ENCODE measurements around the gene SRP54. TPM values are rescaled to one million over a fixed set of nuclear protein-coding genes. Genes with fewer than 3 reads are reported as not detected.
"Not testable (repeated sequence)": the region's sequence is repeated elsewhere in the genome, so short reads cannot be mapped to it uniquely, and the experiment has no call there.

Gene SRP54
- total RNA-seq, 1 donor from 2014 or later, result 37.6 TPM

- H3K9me3 ChIP-seq, result no peaks in the 10 kb centered on the region
- peaks cover 0 to 9% of the 10 kb centered on the region in 2 donors for H3K36me3 ChIP-seq
- TF ChIP-seq CTCF (IDR thresholded peaks at IDR 0.05) (no peak), POLR2AphosphoS5 (IDR thresholded peaks at IDR 0.05; ENCODE audit: insufficient read depth in 1 of 2, low read depth in 1 of 2) (no peak), POLR2A (IDR thresholded peaks at IDR 0.05) (no peak)
- H3K27ac ChIP-seq, result no peak overlapping the region
- H3K4me1 ChIP-seq, result peaks cover 36% of the 10 kb centered on the region
- H3K27me3 ChIP-seq, result no peaks in the 10 kb centered on the region
- no peak overlapping the region for H3K4me3 ChIP-seq
- no peak for DNase-seq (ENCODE audit: extremely low spot score in 2 of 2)
- intact Hi-C loops (cut with DNase I), result no loop called here
These were observed 69.0 kb downstream of the SRP54 start for GRCh38 chr14:35051796-35052195.

DNA sequence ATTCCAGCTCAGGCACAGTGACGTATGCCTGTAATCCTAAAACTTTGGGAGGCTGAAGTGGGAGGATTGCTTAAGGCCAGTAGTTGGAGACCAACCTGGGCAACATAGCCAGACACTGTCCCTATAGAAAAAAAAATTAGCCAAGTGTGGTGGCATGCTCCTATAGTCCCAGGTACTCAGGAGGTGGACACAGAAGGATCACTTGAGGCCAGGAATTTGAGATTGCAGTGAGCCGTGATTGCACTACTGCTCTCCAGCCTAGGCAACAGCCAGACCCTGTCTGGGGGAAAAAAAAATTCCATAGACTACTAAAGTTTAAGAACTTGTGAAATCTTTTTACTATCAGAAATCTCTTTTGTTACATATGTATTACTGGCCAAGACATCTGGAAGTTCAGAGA lies 69.8 kb downstream of the SRP54 start:
- Histone ChIP-seq H3K36me3 (peaks cover 0 to 9% of the 10 kb centered on the region in 2 donors), H3K9me3 (no peaks in the 10 kb centered on the region), H3K27ac (no peak overlapping the region), H3K4me3 (no peak overlapping the region), H3K27me3 (no peaks in the 10 kb centered on the region), H3K4me1 (peaks cover 27% of the 10 kb centered on the region)
- intact Hi-C loops (cut with DNase I), result no loop called here
- no peak for TF ChIP-seq POLR2A (IDR thresholded peaks at IDR 0.05)
- no peak for TF ChIP-seq CTCF (IDR thresholded peaks at IDR 0.05)
- no peak for TF ChIP-seq POLR2AphosphoS5 (IDR thresholded peaks at IDR 0.05; ENCODE audit: insufficient read depth in 1 of 2, low read depth in 1 of 2)
- DNase-seq (ENCODE audit: extremely low spot score in 2 of 2), result no peak

DNA sequence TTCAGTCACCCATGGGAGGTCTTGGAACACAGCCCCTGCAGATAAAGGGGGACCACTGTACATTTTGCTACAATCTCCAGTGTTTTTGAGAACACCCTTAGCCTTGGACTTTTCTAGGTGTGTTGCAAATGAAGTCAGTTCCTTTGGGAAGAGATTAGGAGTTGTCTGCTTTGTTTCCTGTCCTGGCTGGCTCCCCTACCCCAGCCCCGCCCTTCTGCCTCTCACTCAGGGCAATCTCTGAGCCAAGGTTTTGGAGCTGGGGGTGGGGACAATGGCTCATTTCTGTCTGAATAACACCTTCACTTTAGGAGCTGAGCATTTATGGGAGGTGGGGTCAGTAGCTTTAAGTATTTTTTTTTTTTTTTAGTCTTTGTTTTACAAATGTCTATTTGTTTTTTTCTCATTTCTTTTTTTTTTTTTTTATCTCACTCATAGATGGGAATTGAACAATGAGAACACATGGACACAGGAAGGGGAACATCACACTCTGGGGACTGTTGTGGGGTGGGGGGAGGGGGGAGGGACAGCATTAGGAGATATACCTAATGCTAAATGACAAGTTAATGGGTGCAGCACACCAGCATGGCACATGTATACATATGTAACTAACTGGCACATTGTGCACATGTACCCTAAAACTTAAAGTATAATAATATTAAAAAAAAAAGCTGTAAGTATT lies 78.5 kb downstream of the SRP54 start:
- H3K27me3 ChIP-seq; H3K4me1 ChIP-seq; H3K9me3 ChIP-seq; intact Hi-C loops (cut with DNase I); H3K27ac ChIP-seq; DNase-seq (ENCODE audit: extremely low spot score in 2 of 2); H3K4me3 ChIP-seq: not testable (repeated sequence)
- peaks cover 0 to 22% of the 10 kb centered on the region in 2 donors for H3K36me3 ChIP-seq

DNA sequence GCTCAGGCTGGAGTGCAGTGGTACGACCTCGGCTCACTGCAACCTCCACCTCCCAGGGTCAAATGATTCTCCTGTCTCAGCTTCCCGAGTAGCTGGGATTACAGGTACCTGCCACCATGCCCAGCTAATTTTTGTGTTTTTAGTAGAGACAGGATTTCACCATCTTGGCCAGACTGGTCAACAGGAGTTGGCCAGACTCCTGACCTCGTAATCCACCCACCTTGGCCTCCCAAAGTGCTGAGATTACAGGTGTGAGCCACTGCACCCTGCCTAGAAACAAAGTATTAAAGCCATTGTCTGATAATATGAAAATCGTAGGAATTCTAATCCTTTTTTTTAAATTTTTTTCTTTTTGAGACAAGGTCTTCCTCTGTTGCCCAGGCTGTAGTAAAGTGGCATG lies 82.9 kb downstream of the SRP54 start:
- H3K36me3 ChIP-seq, result peaks cover 0 to 14% of the 10 kb centered on the region in 2 donors
- H3K4me1 ChIP-seq; H3K27me3 ChIP-seq; H3K27ac ChIP-seq; H3K4me3 ChIP-seq; H3K9me3 ChIP-seq; DNase-seq (ENCODE audit: extremely low spot score in 2 of 2); intact Hi-C loops (cut with DNase I): not testable (repeated sequence)

GRCh38 chr14:35068238-35069012 lies 85.6 kb downstream of the SRP54 start:
- intact Hi-C loops (cut with DNase I), result no loop called here
- no peak overlapping the region for H3K27ac ChIP-seq
- H3K4me1 ChIP-seq, result no peaks in the 10 kb centered on the region
- H3K36me3 ChIP-seq, result peaks cover 0 to 14% of the 10 kb centered on the region in 2 donors
- TF ChIP-seq POLR2A (IDR thresholded peaks at IDR 0.05), result no peak
- TF ChIP-seq POLR2AphosphoS5 (IDR thresholded peaks at IDR 0.05; ENCODE audit: insufficient read depth in 1 of 2, low read depth in 1 of 2), result no peak
- TF ChIP-seq CTCF (IDR thresholded peaks at IDR 0.05), result no peak
- no peaks in the 10 kb centered on the region for H3K9me3 ChIP-seq
- no peak overlapping the region for H3K4me3 ChIP-seq
- no peak for DNase-seq (ENCODE audit: extremely low spot score in 2 of 2)
- no peaks in the 10 kb centered on the region for H3K27me3 ChIP-seq

GRCh38 chr14:35072226-35072625 lies 89.4 kb downstream of the SRP54 start:
- no peak overlapping the region for H3K4me3 ChIP-seq
- H3K27me3 ChIP-seq, result no peaks in the 10 kb centered on the region
- TF ChIP-seq POLR2AphosphoS5 (IDR thresholded peaks at IDR 0.05; ENCODE audit: insufficient read depth in 1 of 2, low read depth in 1 of 2) (no peak), POLR2A (IDR thresholded peaks at IDR 0.05) (no peak), CTCF (IDR thresholded peaks at IDR 0.05) (no peak)
- DNase-seq (ENCODE audit: extremely low spot score in 2 of 2), result no peak
- H3K36me3 ChIP-seq, result peaks cover 0 to 20% of the 10 kb centered on the region in 2 donors
- no peaks in the 10 kb centered on the region for H3K4me1 ChIP-seq
- H3K27ac ChIP-seq, result no peak overlapping the region
- H3K9me3 ChIP-seq, result no peaks in the 10 kb centered on the region
- intact Hi-C loops (cut with DNase I), result no loop called here
